H9 (cell line): ENCODE measurements around the gene SLC27A1. TPM values are rescaled to one million over a fixed set of nuclear protein-coding genes. Genes with fewer than 3 reads are reported as not detected.

ENCODE experiments used
- DNase-seq: peaks from one replicate; pipeline ENCODE4 v3.0.0-alpha.2; 2017
- H2AFZ ChIP-seq: one replicate; pipeline ENCODE4 v1.6.1; 2013; ENCODE audit warnings: mild to moderate bottlenecking, low read length, control low read depth, moderate library complexity
- H2AK5ac ChIP-seq: 2 replicates; pipeline ENCODE4 v1.6.1; 2013; ENCODE audit warnings: low read length, control low read depth, mixed read lengths; ENCODE audit not compliant: insufficient read length
- H2BK120ac ChIP-seq: one replicate; pipeline ENCODE4 v1.6.1; 2013; ENCODE audit warnings: low read depth, mild to moderate bottlenecking, low read length, control low read depth, inconsistent platforms; ENCODE audit not compliant: poor library complexity, severe bottlenecking
- H2BK12ac ChIP-seq: 2 replicates; pipeline ENCODE4 v1.6.1; 2013; ENCODE audit warnings: low read length, control low read depth, mixed read lengths, low read depth; ENCODE audit not compliant: insufficient read length
- H2BK15ac ChIP-seq: 2 replicates; pipeline ENCODE4 v1.6.1; 2013; ENCODE audit warnings: low read depth, low read length, control low read depth
- H2BK20ac ChIP-seq: one replicate; pipeline ENCODE4 v1.6.1; 2013; ENCODE audit warnings: low read depth, mild to moderate bottlenecking, low read length, control low read depth, inconsistent platforms; ENCODE audit not compliant: poor library complexity, severe bottlenecking
- H2BK5ac ChIP-seq: 2 replicates; pipeline ENCODE4 v1.6.1; 2013; ENCODE audit warnings: low read length, control low read depth, mixed read lengths; ENCODE audit not compliant: insufficient read length
- H3K14ac ChIP-seq: 2 replicates; pipeline ENCODE4 v1.6.1; 2013; ENCODE audit warnings: low read length, control low read depth; ENCODE audit not compliant: insufficient read depth
- H3K18ac ChIP-seq: 2 replicates; pipeline ENCODE4 v1.6.1; 2013; ENCODE audit warnings: low read depth, mild to moderate bottlenecking, mixed read lengths, low read length, control low read depth; ENCODE audit not compliant: insufficient read length
- H3K23ac ChIP-seq: 2 replicates; pipeline ENCODE4 v1.6.1; 2013; ENCODE audit warnings: low read length, control low read depth, mixed read lengths, low read depth; ENCODE audit not compliant: insufficient read length
- H3K23me2 ChIP-seq: 2 replicates; pipeline ENCODE4 v1.6.1; 2013; ENCODE audit warnings: low read depth, mild to moderate bottlenecking, mixed read lengths, low read length, control low read depth; ENCODE audit not compliant: insufficient read length, poor library complexity, severe bottlenecking
- H3K27ac ChIP-seq: 2 replicates; pipeline ENCODE4 v1.5.1; 2013; ENCODE audit warnings: low read length, control low read depth, mixed read lengths, low read depth; ENCODE audit not compliant: insufficient read length
- H3K27me3 ChIP-seq: 2 replicates; pipeline ENCODE4 v1.6.1; 2013; ENCODE audit warnings: low read length, control low read depth, inconsistent platforms; ENCODE audit not compliant: insufficient read depth
- H3K4ac ChIP-seq: 2 replicates; pipeline ENCODE4 v1.6.1; 2013; ENCODE audit warnings: low read depth, mild to moderate bottlenecking, control low read depth, inconsistent platforms, low read length, moderate library complexity
- H3K4me1 ChIP-seq: 2 replicates; pipeline ENCODE4 v1.6.1; 2013; ENCODE audit warnings: low read length, control low read depth, inconsistent platforms; ENCODE audit not compliant: insufficient read depth
- H3K4me2 ChIP-seq: 2 replicates; pipeline ENCODE4 v1.6.1; 2013; ENCODE audit warnings: low read length, control low read depth, mixed read lengths; ENCODE audit not compliant: insufficient read length, insufficient read depth
- H3K56ac ChIP-seq: 2 replicates; pipeline ENCODE4 v1.6.1; 2013; ENCODE audit warnings: low read depth, mild to moderate bottlenecking, mixed read lengths, low read length, control low read depth; ENCODE audit not compliant: insufficient read length
- H3K79me1 ChIP-seq: 2 replicates; pipeline ENCODE4 v1.6.1; 2013; ENCODE audit warnings: low read depth, mild to moderate bottlenecking, moderate library complexity, low read length, control low read depth, inconsistent platforms; ENCODE audit not compliant: insufficient read depth, poor library complexity, severe bottlenecking
- H3K79me2 ChIP-seq: 2 replicates; pipeline ENCODE4 v1.6.1; 2013; ENCODE audit warnings: low read length, control low read depth, inconsistent platforms; ENCODE audit not compliant: insufficient read depth
- H3K9ac ChIP-seq: 2 replicates; pipeline ENCODE4 v1.6.1; 2013; ENCODE audit warnings: low read length, control low read depth, mixed read lengths; ENCODE audit not compliant: insufficient read length; ENCODE audit errors: extremely low read depth
- H3K9me3 ChIP-seq: one replicate; pipeline ENCODE4 v1.6.1; 2013; ENCODE audit warnings: low read depth, low read length, inconsistent platforms; ENCODE audit not compliant: control insufficient read depth
- H3T11ph ChIP-seq: one replicate; pipeline ENCODE4 v1.6.1; 2013; ENCODE audit warnings: mild to moderate bottlenecking, low read length, control low read depth, inconsistent platforms
- H4K20me1 ChIP-seq: one replicate; pipeline ENCODE4 v1.6.1; 2013; ENCODE audit not compliant: control insufficient read depth, insufficient read length, insufficient read depth
- H4K5ac ChIP-seq: 2 replicates; pipeline ENCODE4 v1.6.1; 2013; ENCODE audit warnings: low read depth, mild to moderate bottlenecking, mixed read lengths, low read length, control low read depth; ENCODE audit not compliant: insufficient read length
- H4K8ac ChIP-seq: replicated peaks from 2 replicates; pipeline ENCODE4 v1.6.1; 2013; ENCODE audit warnings: low read length, control low read depth, mixed read lengths, low read depth; ENCODE audit not compliant: insufficient read length
- H4K91ac ChIP-seq: 2 replicates; pipeline ENCODE4 v1.6.1; 2013; ENCODE audit warnings: low read depth, mild to moderate bottlenecking, moderate library complexity, mixed read lengths, low read length, control low read depth; ENCODE audit not compliant: insufficient read length
- H3K27ac Mint-ChIP-seq, 3 experiments: 2 replicates in 2 of 3; 3 replicates in 1 of 3; pipeline ENCODE4 v1.8.0; 2020 to 2021; ENCODE audit warnings: mixed read lengths in 3 of 3, mild to moderate bottlenecking in 1 of 3, moderate library complexity in 1 of 3
- H3K27me3 Mint-ChIP-seq: 2 replicates; pipeline ENCODE4 v1.8.0; 2021; ENCODE audit warnings: low read depth, mild to moderate bottlenecking, moderate library complexity, mixed read lengths
- H3K36me3 Mint-ChIP-seq, 3 experiments: 2 replicates in 2 of 3; 3 replicates in 1 of 3; pipeline ENCODE4 v1.8.0; 2020 to 2021; ENCODE audit warnings: low read depth in 3 of 3, mixed read lengths in 3 of 3; ENCODE audit not compliant: insufficient read depth in 1 of 3
- H3K4me1 Mint-ChIP-seq, 2 experiments: 2 replicates each; pipeline ENCODE4 v1.8.0; 2020; ENCODE audit warnings: mixed read lengths in 2 of 2
- H3K4me3 Mint-ChIP-seq, 2 experiments: 2 replicates in 1 of 2; 3 replicates in 1 of 2; pipeline ENCODE4 v1.8.0; 2020 to 2021; ENCODE audit warnings: mild to moderate bottlenecking in 2 of 2, mixed read lengths in 2 of 2, moderate library complexity in 1 of 2
- H3K9me3 Mint-ChIP-seq, 2 experiments: 2 replicates in 1 of 2; 3 replicates in 1 of 2; pipeline ENCODE4 v1.8.0; 2020; ENCODE audit warnings: mild to moderate bottlenecking in 2 of 2, mixed read lengths in 2 of 2, moderate library complexity in 1 of 2
- WGBS: extraction: QIAGEN DNeasy Blood & Tissue Kit; methylation state at CpG from one replicate; pipeline ENCODE4 v1.1.7; 2013; ENCODE audit warnings: missing lambda C conversion rate, low lambda C conversion rate, mixed read lengths; ENCODE audit not compliant: insufficient read length; ENCODE audit errors: extremely low coverage; 5-methylcytosine and 5-hydroxymethylcytosine counted together
- total RNA-seq: library from RNA; stranded (reverse); gene quantifications from 2 replicates; pipeline ENCODE4 v1.2.1, GENCODE V29; 2021
- TF ChIP-seq, protein P1 (sequence below): fragments of 200-600 bp; sonication (generic); conservative IDR thresholded peaks from 3 replicates; pipeline ENCODE4 v1.8.0; 2021; ENCODE audit warnings: antibody characterized with exemption, mild to moderate bottlenecking

Gene SLC27A1
- total RNA-seq, 1 experiment from 2014 or later: 6.4 TPM

DNA sequence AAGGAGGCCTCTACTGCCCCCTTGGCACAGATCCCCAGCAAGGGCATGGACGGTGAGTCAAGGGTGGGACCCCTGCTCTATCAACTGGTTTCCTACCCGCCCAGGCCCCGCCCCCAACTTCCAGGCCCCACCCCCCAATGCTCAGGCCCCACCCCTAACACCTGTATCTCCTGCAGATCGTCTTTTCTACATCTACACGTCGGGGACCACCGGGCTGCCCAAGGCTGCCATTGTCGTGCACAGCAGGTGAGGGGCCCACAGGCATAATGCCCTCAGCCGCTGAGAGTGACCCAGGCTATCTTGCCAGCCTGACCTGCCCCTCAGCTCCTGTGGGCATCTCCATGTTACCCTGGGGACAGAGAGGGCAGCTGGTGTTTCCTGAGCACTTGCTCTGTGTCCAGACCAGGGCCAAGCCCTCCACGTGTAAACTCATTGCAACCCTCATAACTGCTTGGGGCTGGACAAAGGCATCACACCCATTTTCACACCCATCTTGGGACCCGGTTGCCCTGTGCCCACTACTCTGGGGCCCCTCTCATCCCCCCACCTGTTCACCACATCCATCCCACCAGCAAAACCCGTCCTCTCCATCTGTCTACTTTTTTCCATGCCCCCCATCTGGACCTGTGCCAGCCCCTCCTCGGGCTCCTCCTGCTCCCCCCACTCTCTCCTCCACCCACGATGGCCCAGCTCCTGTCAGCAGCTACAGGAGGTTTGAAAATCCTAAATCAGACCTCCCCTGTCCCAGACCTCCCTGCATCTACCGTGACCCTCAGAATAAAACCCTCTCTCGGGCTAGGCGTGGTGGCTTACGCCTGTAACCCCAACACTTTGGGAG, 17.2 kb downstream of the SLC27A1 start:
- H3K9ac ChIP-seq: no peak overlapping the region
- no peaks in the 10 kb centered on the region for H4K20me1 ChIP-seq
- peaks cover 9% of the 10 kb centered on the region for H3K23me2 ChIP-seq
- H3T11ph ChIP-seq: no peak overlapping the region
- WGBS: no CpG with 5 or more reads among the region's 18 CpGs
- no peak overlapping the region for H2BK12ac ChIP-seq
- H2BK5ac ChIP-seq: no peak overlapping the region
- no peak overlapping the region for H2BK120ac ChIP-seq
- Mint-ChIP-seq H3K27me3 (peaks cover 4% of the 10 kb centered on the region), H3K9me3 (peaks cover 0 to 2% of the 10 kb centered on the region in 2 experiments; a peak in 1 of 5 replicates), H3K36me3 (no peaks in the 10 kb centered on the region; a peak in 1 of 7 replicates), H3K4me3 (peak overlapping the region in 1 of 2 experiments; percentile 90; a peak in 2 of 5 replicates), H3K27ac (peak overlapping the region in 1 of 3 experiments; percentile 31; a peak in 1 of 7 replicates), H3K4me1 (peaks cover 14 to 24% of the 10 kb centered on the region in 2 experiments)
- H2BK15ac ChIP-seq: no peak overlapping the region
- no peak overlapping the region for H3K18ac ChIP-seq
- H2BK20ac ChIP-seq: no peak overlapping the region
- H3K79me1 ChIP-seq: no peaks in the 10 kb centered on the region
- H3K56ac ChIP-seq: no peak overlapping the region
- H3K27ac ChIP-seq: no peak overlapping the region
- H3K4ac ChIP-seq: no peak overlapping the region
- no peak overlapping the region for H3K23ac ChIP-seq
- no peak overlapping the region for H4K5ac ChIP-seq
- H3K27me3 ChIP-seq: no peaks in the 10 kb centered on the region
- DNase-seq: no peak
- H3K4me1 ChIP-seq: peaks cover 7% of the 10 kb centered on the region; the same call in 1 of the 2 replicates
- no peak overlapping the region for H2AFZ ChIP-seq
- TF ChIP-seq, protein P1, sequence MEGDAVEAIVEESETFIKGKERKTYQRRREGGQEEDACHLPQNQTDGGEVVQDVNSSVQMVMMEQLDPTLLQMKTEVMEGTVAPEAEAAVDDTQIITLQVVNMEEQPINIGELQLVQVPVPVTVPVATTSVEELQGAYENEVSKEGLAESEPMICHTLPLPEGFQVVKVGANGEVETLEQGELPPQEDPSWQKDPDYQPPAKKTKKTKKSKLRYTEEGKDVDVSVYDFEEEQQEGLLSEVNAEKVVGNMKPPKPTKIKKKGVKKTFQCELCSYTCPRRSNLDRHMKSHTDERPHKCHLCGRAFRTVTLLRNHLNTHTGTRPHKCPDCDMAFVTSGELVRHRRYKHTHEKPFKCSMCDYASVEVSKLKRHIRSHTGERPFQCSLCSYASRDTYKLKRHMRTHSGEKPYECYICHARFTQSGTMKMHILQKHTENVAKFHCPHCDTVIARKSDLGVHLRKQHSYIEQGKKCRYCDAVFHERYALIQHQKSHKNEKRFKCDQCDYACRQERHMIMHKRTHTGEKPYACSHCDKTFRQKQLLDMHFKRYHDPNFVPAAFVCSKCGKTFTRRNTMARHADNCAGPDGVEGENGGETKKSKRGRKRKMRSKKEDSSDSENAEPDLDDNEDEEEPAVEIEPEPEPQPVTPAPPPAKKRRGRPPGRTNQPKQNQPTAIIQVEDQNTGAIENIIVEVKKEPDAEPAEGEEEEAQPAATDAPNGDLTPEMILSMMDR: no peak
- H3K14ac ChIP-seq: no peak overlapping the region
- H4K8ac ChIP-seq: no peak overlapping the region
- no peak overlapping the region for H2AK5ac ChIP-seq
- H3K79me2 ChIP-seq: no peaks in the 10 kb centered on the region
- H4K91ac ChIP-seq: no peak overlapping the region
- H3K9me3 ChIP-seq: no peaks in the 10 kb centered on the region
- no peak overlapping the region for H3K4me2 ChIP-seq
